Subcutaneous abdominal adipose tissue (tissue), 5 donors: ENCODE measurements around the gene SUZ12.
A peak's percentile ranks its signal among the peaks of the same experiment; 100 is the strongest.

Source experiments
- H3K27ac ChIP-seq: one replicate; pipeline ENCODE4 v1.7.0; 2013; ENCODE audit warnings: low read depth, mild to moderate bottlenecking, inconsistent platforms, low read length, moderate library complexity
- H3K27me3 ChIP-seq, 5 donors: one replicate each; pipeline ENCODE4 v1.7.0; 2013; ENCODE audit warnings: low read length in 5 of 5, inconsistent platforms in 1 of 5; ENCODE audit not compliant: control insufficient read depth in 5 of 5, insufficient read depth in 4 of 5
- H3K36me3 ChIP-seq, 5 donors: one replicate each; pipeline ENCODE4 v1.7.0; 2013; ENCODE audit warnings: low read length in 5 of 5; ENCODE audit not compliant: control insufficient read depth in 5 of 5, insufficient read depth in 5 of 5
- H3K4me1 ChIP-seq, 5 donors: one replicate each; pipeline ENCODE4 v1.7.0; 2013; ENCODE audit warnings: low read length in 5 of 5, mild to moderate bottlenecking in 3 of 5, moderate library complexity in 1 of 5; ENCODE audit not compliant: control insufficient read depth in 5 of 5, insufficient read depth in 5 of 5
- H3K4me3 ChIP-seq, 5 donors: one replicate each; pipeline ENCODE4 v1.7.0; 2013; ENCODE audit warnings: low read length in 5 of 5, low read depth in 1 of 5
- H3K9ac ChIP-seq, 5 donors: one replicate each; pipeline ENCODE4 v1.7.0; 2013; ENCODE audit warnings: low read length in 5 of 5, mild to moderate bottlenecking in 4 of 5, moderate library complexity in 3 of 5
- H3K9me3 ChIP-seq, 5 donors: one replicate each; pipeline ENCODE4 v1.7.0; 2013; ENCODE audit warnings: low read length in 5 of 5; ENCODE audit not compliant: control insufficient read depth in 5 of 5
- donor health status: healthy.
- donor health status: healthy.
- donor health status: healthy.
- donor health status: healthy.
- donor health status: healthy.

Gene SUZ12

GRCh38 chr17:32006957-32007462 lies 70.2 kb downstream of the SUZ12 start, which contains the start of gene LRRC37B:
TSS of gene LRRC37B (plus strand) at chr17:32007383. CDS start at chr17:32021393, 14,010 bp downstream.
- H3K27ac ChIP-seq: peak within 1 kb of the TSS; percentile 16
- no peaks in the 10 kb centered on the region for H3K9me3 ChIP-seq
- H3K9ac ChIP-seq: peak within 1 kb of the TSS; percentile 73 to 90 (median 86)
- H3K27me3 ChIP-seq: no peaks in the 10 kb centered on the region
- H3K36me3 ChIP-seq: no peaks in the 10 kb centered on the region
- peaks cover 2 to 30% (median 23%) of the 10 kb centered on the region in 5 donors for H3K4me1 ChIP-seq
- H3K4me3 ChIP-seq: peak within 1 kb of the TSS; percentile 90 to 100 (median 100)

GRCh38 chr17:32007463-32008298 lies 70.9 kb downstream of the SUZ12 start:
- no peaks in the 10 kb centered on the region for H3K27me3 ChIP-seq
- H3K27ac ChIP-seq: peak overlapping the region; percentile 16
- no peaks in the 10 kb centered on the region for H3K9me3 ChIP-seq

DNA sequence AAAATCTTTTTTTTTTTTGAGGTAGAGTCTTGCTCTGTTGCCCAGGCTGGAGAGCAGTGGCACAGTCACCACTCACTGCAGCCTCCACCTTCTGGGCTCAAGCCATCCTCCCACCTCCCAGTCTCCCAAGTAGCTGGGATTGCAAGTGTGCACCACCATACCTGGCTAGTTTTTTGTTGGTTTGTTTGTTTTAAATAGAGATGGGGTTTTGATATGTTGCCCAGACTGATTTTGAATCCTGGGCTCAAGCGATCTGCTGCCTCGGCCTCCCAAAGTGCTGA lies 72.4 kb downstream of the SUZ12 start:
- Histone ChIP-seq H3K4me3 (peak overlapping the region in 4 of 5 donors; percentile 17 to 100 (median 95)), H3K36me3 (no peaks in the 10 kb centered on the region), H3K27ac (no peak overlapping the region), H3K9ac (no peak overlapping the region), H3K9me3 (no peaks in the 10 kb centered on the region), H3K4me1 (peaks cover 2 to 30% (median 23%) of the 10 kb centered on the region in 5 donors), H3K27me3 (no peaks in the 10 kb centered on the region)

More at GRCh38 chr17:32007463-32008298, 70.9 kb downstream of the SUZ12 start:
- Histone ChIP-seq H3K4me3 (peak overlapping the region; percentile 90 to 100 (median 100)), H3K9ac (peak overlapping the region; percentile 73 to 90 (median 86)), H3K36me3 (no peaks in the 10 kb centered on the region), H3K4me1 (peaks cover 2 to 30% (median 23%) of the 10 kb centered on the region in 5 donors)

DNA sequence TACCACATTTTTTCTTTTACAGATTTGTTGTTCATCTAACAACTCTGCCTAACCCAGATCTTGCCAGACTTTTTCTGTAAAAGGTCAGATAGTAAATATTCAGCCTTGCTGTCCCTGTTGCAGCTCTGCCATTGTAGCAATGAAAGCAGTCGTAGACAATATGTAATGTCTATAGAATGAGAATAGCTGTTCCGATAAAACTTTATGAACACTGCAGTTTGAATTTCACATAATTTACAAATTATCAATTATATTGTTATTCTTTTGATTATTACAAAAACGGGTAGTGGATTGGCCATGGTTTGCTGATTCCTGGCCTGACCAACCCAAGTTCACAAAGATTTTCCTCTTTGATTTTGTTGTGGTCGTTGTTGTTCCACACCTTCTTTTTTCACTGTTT lies 73.3 kb downstream of the SUZ12 start:
- Histone ChIP-seq H3K9me3 (no peaks in the 10 kb centered on the region), H3K27ac (no peak overlapping the region), H3K9ac (no peak overlapping the region), H3K4me3 (no peak overlapping the region), H3K4me1 (peaks cover 2 to 30% (median 23%) of the 10 kb centered on the region in 5 donors), H3K36me3 (no peaks in the 10 kb centered on the region), H3K27me3 (no peaks in the 10 kb centered on the region)

DNA sequence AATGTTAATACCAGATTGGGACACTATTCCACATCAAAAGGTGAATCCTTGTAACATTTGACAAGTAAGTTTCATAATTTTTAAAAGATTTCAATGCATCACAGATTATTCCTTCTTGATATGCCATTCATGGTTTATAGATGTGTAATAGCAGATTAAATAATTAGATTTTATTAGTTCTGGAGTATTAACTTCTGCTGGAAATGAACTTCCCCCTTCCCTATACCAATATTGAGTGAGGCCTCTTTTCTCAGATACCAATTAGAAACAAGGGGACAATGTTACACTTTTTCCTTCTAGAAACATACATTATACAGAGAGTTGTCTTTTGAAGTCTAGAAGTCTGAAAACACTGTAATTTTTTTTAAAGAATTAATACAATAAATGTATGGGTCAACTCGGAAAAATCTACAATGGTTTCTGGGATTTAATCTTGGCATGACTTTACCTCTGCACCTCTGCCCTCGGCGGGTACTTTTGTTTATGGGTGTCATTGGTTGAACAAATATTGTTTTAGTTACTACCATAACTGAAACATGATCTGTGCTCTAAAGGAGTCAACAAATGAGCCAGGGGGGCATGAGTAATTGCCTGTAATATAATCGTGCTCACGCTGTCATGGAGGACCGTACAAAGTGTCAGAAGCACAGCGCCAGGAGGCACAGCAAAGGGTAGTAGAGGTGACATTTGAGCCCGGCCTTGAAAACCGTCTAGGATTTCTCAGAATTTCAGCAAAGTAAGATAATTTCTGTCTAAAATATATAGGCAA lies 78.6 kb downstream of the SUZ12 start:
- Histone ChIP-seq H3K9ac (no peak overlapping the region), H3K27ac (no peak overlapping the region), H3K4me1 (no peaks in the 10 kb centered on the region), H3K9me3 (no peaks in the 10 kb centered on the region), H3K36me3 (peaks cover 0 to 13% (median 4%) of the 10 kb centered on the region in 5 donors), H3K27me3 (no peaks in the 10 kb centered on the region), H3K4me3 (no peak overlapping the region)

GRCh38 chr17:32016231-32016630 lies 79.4 kb downstream of the SUZ12 start:
- H3K9ac ChIP-seq: no peak overlapping the region
- H3K27ac ChIP-seq: no peak overlapping the region

GRCh38 chr17:32019228-32019627 lies 82.4 kb downstream of the SUZ12 start:
- no peak overlapping the region for H3K27ac ChIP-seq
- H3K36me3 ChIP-seq: peaks cover 0 to 24% (median 12%) of the 10 kb centered on the region in 5 donors

More at GRCh38 chr17:32016231-32016630, 79.4 kb downstream of the SUZ12 start:
- Histone ChIP-seq H3K9me3 (no peaks in the 10 kb centered on the region), H3K36me3 (peaks cover 0 to 13% (median 5%) of the 10 kb centered on the region in 5 donors), H3K27me3 (no peaks in the 10 kb centered on the region), H3K4me1 (peaks cover 0 to 4% (median 3%) of the 10 kb centered on the region in 5 donors), H3K4me3 (no peak overlapping the region)

DNA sequence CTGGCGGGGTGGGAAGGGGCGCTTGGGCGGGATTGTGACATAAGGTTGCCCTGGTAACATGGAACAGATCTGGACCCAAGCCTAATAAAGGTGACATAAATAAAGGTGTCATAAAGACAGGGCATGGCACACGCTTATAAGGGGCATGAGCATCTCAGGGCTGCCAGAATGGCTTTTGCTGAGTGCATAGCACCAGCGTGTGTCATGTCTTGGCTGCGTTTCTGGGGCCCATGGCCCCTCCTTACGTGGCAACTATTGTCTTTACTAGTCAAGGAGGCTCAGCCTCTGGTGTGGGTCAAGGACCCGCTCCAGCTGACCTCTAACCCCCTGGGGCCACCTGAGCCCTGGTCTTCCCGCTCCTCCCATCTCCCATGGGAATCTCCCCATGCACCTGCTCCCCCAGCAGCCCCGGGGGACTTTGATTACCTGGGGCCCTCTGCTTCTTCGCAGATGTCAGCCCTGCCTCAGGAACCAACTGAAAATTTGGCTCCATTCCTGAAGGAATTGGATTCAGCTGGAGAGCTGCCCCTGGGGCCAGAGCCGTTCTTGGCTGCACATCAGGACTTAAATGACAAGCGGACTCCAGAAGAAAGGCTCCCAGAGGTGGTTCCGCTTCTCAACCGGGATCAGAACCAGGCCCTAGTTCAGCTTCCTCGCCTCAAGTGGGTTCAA lies 84.3 kb downstream of the SUZ12 start:
- peaks cover 0 to 24% (median 12%) of the 10 kb centered on the region in 5 donors for H3K36me3 ChIP-seq
- no peak overlapping the region for H3K27ac ChIP-seq
- peaks cover 0 to 6% (median 5%) of the 10 kb centered on the region in 5 donors for H3K4me1 ChIP-seq

More at GRCh38 chr17:32019228-32019627, 82.4 kb downstream of the SUZ12 start:
- H3K9ac ChIP-seq: no peak overlapping the region
- H3K9me3 ChIP-seq: no peaks in the 10 kb centered on the region
- no peaks in the 10 kb centered on the region for H3K27me3 ChIP-seq
- no peak overlapping the region for H3K4me3 ChIP-seq
- H3K4me1 ChIP-seq: peaks cover 0 to 6% (median 5%) of the 10 kb centered on the region in 5 donors

DNA sequence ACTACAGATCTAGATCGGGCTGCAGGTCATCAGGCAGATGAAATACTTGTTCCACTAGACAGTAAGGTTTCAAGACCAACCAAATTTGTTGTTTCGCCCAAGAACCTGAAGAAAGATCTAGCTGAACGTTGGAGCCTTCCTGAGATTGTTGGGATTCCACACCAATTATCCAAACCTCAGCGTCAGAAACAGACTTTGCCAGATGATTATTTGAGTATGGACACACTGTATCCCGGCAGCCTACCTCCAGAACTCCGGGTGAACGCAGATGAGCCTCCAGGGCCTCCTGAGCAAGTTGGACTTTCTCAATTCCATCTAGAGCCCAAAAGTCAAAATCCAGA lies 84.8 kb downstream of the SUZ12 start:
- Histone ChIP-seq H3K4me1 (peaks cover 0 to 6% (median 5%) of the 10 kb centered on the region in 5 donors), H3K9me3 (no peaks in the 10 kb centered on the region), H3K36me3 (peaks cover 0 to 24% (median 12%) of the 10 kb centered on the region in 5 donors), H3K27me3 (no peaks in the 10 kb centered on the region), H3K4me3 (no peak overlapping the region), H3K27ac (no peak overlapping the region), H3K9ac (no peak overlapping the region)

More for the DNA sequence above, 84.3 kb downstream of the SUZ12 start:
- Histone ChIP-seq H3K4me3 (no peak overlapping the region), H3K9ac (no peak overlapping the region), H3K9me3 (no peaks in the 10 kb centered on the region), H3K27me3 (no peaks in the 10 kb centered on the region)
